GM12872 (cell line): Measurements from ENCODE around the gene SLC25A22.

Experiments used
- CTCF ChIP-seq: IDR thresholded peaks from 3 replicates; pipeline ENCODE4 v1.5.1; 2011; ENCODE audit warnings: low read depth, mild to moderate bottlenecking, low read length, moderate library complexity; ENCODE audit not compliant: insufficient read depth

Gene SLC25A22

GRCh38 chr11:837990-838307 is 39.9 kb upstream of the SLC25A22 start:
- no peak for TF ChIP-seq CTCF

GRCh38 chr11:837189-837989 is 39.3 kb upstream of the SLC25A22 start:
- TF ChIP-seq CTCF: no peak

- TF ChIP-seq CTCF: no peak
Observed at GRCh38 chr11:836700-837099, 38.6 kb upstream of the SLC25A22 start.

- no peak for TF ChIP-seq CTCF
Observed at GRCh38 chr11:836274-836673, 38.2 kb upstream of the SLC25A22 start.

GRCh38 chr11:834371-835316 is 36.6 kb upstream of the SLC25A22 start:
- TF ChIP-seq CTCF: no peak

- no peak for TF ChIP-seq CTCF
Observed at GRCh38 chr11:833849-834311, 35.8 kb upstream of the SLC25A22 start.

- no peak for TF ChIP-seq CTCF
Observed at GRCh38 chr11:833114-833791, 35.2 kb upstream of the SLC25A22 start.
